Activated naive CD4-positive, alpha-beta T cell treated with anti-CD3 and anti-CD28 coated beads, Interleukin-2, amount 50 U/mL, for 24 hours (primary cell): ENCODE measurements around the gene UGT1A1.

Experiments used
- H3K27ac Mint-ChIP-seq: one replicate; pipeline ENCODE4 v1.8.0; 2021; ENCODE audit warnings: mild to moderate bottlenecking, mixed read lengths
- H3K27me3 Mint-ChIP-seq: one replicate; pipeline ENCODE4 v1.8.0; 2021; ENCODE audit warnings: mixed read lengths
- H3K36me3 Mint-ChIP-seq: one replicate; pipeline ENCODE4 v1.8.0; 2021; ENCODE audit warnings: mixed read lengths
- H3K4me1 Mint-ChIP-seq: one replicate; pipeline ENCODE4 v1.8.0; 2021; ENCODE audit warnings: mixed read lengths
- H3K4me3 Mint-ChIP-seq: one replicate; pipeline ENCODE4 v1.8.0; 2021; ENCODE audit warnings: mild to moderate bottlenecking, mixed read lengths
- H3K9me3 Mint-ChIP-seq: one replicate; pipeline ENCODE4 v1.8.0; 2021; ENCODE audit warnings: mixed read lengths

The UGT1A1 gene

DNA sequence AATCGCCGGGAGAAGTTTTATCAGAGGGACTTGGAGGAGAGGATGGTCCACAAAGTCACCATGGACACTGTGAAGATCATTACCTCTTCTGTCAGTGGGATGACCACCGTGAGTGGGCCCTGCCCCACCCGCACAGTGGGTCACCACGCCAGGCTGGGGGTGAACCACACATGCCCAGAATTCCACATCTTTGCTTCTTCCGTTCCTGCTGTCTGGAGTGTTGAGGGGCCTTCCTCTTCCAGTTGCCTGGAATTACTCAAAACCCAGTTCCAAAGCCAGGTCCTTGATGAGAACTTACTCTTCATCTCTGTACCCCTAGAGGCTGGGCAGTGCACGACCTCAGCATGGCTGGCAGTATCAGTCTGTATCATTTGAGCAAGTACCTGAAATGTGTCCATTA lies 40.1 kb downstream of the UGT1A1 start:
- peaks cover 4% of the 10 kb centered on the region for H3K9me3 Mint-ChIP-seq
- no peaks in the 10 kb centered on the region for H3K36me3 Mint-ChIP-seq
- no peaks in the 10 kb centered on the region for H3K4me1 Mint-ChIP-seq
- H3K27me3 Mint-ChIP-seq: peaks cover 5% of the 10 kb centered on the region
- no peak overlapping the region for H3K27ac Mint-ChIP-seq
- no peak overlapping the region for H3K4me3 Mint-ChIP-seq

DNA sequence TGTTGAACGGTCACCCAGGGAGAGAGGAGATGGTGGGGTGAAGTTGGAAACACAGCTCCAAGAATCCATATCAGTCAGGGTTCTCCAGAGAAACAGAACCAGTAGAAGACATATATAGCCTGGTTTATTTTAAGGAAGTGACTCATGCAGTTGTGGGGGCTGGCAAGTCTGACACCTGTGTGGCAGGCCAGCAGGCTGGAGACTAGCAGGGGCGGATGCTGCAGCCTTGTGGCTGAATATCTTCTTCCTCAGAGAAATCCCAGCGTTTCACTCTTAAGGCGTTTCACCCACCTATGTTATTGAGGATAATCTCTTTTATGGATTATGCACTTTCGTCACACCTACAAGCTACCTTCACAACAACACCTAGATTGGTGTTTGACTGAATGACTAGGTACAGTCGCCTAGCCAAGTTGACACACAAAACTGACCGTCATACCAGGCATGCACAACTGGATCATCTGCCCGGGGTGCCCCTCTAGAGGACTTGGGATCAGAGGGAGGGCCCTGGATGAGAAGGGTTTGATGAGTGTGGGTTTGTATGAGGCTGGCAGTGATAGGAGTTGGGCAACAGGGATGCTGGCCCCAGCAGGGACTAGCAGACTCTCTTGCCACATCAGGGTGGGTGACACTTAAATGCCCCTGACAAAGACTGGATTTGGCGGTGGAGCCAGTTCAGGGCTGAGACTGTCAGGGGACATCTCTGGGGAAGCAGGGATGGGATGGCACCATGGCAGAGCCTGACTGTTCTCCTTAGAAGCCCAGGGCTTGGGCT lies 41.5 kb downstream of the UGT1A1 start:
- Mint-ChIP-seq H3K9me3 (peaks cover 4% of the 10 kb centered on the region), H3K4me3 (no peak overlapping the region), H3K4me1 (no peaks in the 10 kb centered on the region), H3K27me3 (peaks cover 5% of the 10 kb centered on the region), H3K27ac (no peak overlapping the region), H3K36me3 (no peaks in the 10 kb centered on the region)

DNA sequence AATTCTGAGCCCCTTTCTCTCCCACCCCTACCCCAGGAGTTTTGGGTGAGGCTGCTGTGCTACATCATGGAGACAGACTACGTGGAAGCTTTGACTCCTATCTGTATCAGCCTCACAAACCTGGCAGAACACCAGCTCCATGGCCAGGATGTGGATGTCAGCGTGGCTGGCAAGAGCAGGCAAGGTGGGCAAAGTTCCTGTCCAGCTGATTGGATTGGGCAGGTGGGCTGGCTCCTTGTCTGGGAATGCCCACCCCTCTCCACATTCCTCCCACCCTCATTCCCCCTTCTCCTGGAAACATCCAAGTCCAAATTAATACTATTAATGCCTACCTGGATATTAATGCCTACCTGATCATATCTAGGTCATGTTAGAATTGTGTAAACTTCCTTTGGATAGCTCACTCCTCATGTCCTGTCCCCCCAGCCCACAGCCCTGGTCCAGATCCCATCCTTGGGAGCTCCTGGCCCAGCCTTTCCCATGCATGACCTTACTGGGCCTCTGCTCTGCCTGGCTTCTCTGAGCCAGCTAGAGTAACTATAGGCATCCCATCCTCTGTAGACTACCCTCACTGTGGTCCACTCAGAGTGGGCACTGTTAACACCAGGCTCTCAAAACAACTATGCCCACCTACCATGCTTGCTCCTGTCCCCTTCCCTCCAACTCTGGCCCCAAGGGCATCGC lies 42.2 kb downstream of the UGT1A1 start:
- Mint-ChIP-seq H3K27me3 (peaks cover 5% of the 10 kb centered on the region), H3K27ac (no peak overlapping the region), H3K9me3 (peaks cover 4% of the 10 kb centered on the region), H3K36me3 (no peaks in the 10 kb centered on the region), H3K4me3 (no peak overlapping the region), H3K4me1 (no peaks in the 10 kb centered on the region)

DNA sequence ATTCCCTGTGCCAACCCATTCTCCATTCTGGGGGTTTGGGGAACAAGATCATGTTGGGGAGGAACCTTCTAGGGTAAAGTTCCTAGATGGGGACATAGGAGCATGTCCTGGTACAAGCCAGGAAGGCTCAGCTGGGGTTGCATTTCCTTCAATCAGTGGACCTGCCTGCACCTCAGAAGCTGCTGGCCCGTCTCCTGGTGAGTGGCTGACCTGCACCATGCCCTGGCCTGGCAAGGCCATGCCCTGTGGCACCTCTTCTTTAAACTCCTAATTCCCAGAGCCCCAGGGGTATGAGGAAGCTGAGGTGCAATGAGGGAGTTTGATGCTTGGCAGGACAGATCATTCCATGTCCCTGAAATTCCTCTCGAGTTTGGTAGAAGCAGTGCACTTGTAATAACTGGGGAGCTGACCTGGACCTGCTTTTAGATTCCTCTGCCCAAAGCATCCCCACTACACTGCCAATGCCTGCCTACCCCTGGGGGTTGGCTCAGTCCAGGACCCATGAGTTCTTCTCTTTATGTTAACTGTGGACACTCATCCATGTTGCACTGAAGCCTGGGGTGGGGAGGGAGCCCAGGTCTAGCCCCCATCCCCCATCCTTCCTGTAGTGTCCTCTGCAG lies 43.3 kb downstream of the UGT1A1 start:
- Mint-ChIP-seq H3K27me3 (peaks cover 5% of the 10 kb centered on the region), H3K4me1 (no peaks in the 10 kb centered on the region), H3K36me3 (no peaks in the 10 kb centered on the region), H3K9me3 (peaks cover 4% of the 10 kb centered on the region), H3K27ac (no peak overlapping the region), H3K4me3 (no peak overlapping the region)

DNA sequence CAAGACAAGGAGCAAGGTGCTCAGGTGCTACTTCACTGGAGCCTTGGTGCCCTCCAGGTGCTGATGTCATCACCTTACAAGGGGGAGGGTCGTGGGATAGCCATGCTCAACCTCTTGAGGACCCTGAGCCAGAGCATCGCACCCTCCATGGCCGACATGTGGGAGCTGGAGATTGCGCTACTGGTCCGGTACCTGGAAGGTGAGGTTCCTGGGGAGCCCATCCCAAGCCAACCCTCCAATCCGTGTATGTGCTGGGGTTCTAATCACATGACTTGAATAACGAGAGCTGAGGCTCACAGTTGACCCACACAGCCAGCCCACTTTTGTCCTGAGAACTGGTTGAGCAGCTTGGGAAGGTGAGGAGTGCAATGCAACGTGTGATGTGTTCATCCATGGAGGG lies 43.9 kb downstream of the UGT1A1 start:
- H3K27me3 Mint-ChIP-seq: peaks cover 5% of the 10 kb centered on the region
- H3K4me1 Mint-ChIP-seq: no peaks in the 10 kb centered on the region
- no peak overlapping the region for H3K4me3 Mint-ChIP-seq
- peaks cover 4% of the 10 kb centered on the region for H3K9me3 Mint-ChIP-seq
- H3K36me3 Mint-ChIP-seq: no peaks in the 10 kb centered on the region
- no peak overlapping the region for H3K27ac Mint-ChIP-seq

DNA sequence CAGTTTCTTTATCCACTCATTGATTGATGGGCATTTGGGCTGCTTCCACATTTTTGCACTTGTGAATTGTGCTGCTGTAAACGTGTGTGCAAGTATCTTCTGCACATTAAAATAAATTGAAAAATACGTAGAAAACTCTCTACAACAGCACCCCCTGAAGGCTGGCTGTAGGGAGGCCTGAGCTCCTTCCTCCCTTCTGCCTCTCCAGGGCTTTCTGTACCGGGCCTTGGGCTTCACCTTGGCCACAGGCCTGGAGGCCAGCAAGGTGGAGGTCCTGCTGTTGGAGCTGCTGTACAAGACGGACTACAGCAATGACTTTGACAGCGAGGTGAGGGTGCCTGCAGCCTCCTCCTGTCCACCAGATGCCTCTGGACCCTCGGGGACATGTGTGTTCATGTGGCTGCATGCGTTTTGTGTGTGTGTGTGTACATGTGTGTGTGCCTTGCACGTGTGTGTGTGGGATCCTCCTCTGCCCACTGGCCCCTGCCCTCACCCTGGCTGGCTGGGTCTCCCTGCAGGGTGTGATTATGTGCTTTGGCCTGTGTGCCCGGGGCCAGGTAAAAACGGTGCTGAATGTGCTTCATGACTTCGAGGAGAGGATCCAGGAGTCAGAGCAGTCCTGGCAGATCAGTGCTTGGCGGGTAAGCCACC lies 47.3 kb downstream of the UGT1A1 start:
- Mint-ChIP-seq H3K4me1 (no peaks in the 10 kb centered on the region), H3K4me3 (no peak overlapping the region), H3K27me3 (peaks cover 5% of the 10 kb centered on the region), H3K9me3 (no peaks in the 10 kb centered on the region), H3K36me3 (no peaks in the 10 kb centered on the region), H3K27ac (no peak overlapping the region)

DNA sequence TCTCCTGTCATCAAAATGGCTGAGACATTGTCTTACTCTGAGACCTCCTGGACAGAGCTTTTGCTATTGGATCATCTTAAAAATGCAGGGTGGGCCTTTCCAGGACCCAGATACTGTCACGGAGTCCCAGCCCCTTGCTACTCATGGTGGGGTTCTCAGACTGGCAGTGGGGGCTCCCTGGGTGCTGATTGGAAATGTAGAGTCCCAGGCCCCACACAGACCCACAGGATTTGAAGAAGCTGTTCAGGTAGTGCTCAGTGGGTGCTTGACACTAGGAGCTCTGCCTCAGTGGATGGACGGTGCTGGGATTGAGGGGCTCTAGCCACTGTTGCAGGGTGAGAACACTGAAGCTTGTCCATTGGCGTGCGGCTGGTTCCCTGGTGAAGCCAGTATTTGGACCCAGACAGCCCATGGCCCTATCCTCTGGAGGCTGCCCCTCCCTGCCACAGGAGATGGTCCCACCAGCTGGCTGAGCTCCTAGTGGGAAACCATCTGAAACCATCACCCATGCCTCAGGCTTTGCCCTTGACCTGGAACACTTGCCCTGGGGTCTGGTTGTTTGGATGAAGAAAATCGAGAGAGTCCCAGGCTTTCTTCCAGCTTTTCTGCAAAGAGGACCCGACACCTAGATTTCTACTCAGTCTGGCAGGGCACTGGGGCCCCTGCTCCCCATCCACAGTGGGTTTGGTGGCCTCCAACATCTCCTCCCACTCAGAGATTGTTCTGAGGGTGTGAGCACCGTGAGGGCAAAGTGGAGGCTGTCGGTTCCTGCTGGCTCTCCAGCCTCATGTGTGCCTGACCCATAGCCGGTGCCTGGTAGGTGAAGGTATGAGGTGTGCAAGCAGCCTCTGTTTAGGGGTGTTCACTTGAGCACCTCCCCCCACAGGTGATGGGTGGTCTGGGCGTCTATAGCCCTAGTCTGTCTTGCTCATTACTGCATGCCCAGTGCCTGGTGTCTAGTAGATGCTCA lies 48.2 kb downstream of the UGT1A1 start:
- no peak overlapping the region for H3K27ac Mint-ChIP-seq
- peaks cover 1% of the 10 kb centered on the region for H3K27me3 Mint-ChIP-seq
- no peaks in the 10 kb centered on the region for H3K9me3 Mint-ChIP-seq
- no peaks in the 10 kb centered on the region for H3K4me1 Mint-ChIP-seq
- no peaks in the 10 kb centered on the region for H3K36me3 Mint-ChIP-seq
- no peak overlapping the region for H3K4me3 Mint-ChIP-seq

DNA sequence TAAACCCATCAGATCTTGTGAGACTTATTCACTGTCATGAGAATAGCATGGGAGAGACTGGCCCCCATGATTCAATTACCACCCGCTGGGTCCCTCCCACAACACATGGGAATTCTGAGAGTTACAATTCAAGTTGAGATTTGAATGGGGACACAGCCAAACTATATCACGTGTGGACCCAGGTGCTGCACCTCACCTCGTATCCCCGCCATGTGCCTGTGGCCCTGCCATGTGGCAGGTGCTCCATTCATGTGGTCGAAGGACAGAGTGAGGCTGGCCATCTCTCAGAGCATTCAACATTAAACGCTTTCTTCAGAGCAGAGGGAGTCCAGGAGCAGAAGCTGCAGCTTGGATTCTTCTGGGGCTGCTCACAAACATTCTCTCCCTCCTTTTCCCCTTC lies 50.3 kb downstream of the UGT1A1 start:
- no peak overlapping the region for H3K27ac Mint-ChIP-seq
- no peaks in the 10 kb centered on the region for H3K4me1 Mint-ChIP-seq
- H3K27me3 Mint-ChIP-seq: peaks cover 1% of the 10 kb centered on the region
- no peaks in the 10 kb centered on the region for H3K36me3 Mint-ChIP-seq
- H3K9me3 Mint-ChIP-seq: no peaks in the 10 kb centered on the region
- H3K4me3 Mint-ChIP-seq: no peak overlapping the region

DNA sequence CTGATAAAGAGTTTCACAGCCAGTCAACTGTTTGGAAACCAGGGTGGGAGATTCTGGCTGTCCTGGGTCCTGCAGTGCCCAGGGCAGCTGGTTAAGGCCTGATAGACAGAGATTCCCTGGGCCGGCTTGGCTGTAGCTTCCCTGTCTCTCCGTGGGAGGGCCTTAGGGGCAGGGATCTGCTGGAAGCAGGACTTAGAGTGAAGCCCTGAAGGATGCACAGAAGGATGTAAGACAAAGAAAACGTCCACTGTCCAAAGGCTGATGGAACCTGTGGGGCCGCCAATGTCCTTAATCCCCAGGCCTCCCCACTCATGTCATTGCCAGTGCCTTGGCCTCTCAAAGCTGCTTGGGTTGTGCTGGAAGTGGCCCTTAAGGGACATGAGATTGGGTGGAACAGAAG lies 51.0 kb downstream of the UGT1A1 start:
- Mint-ChIP-seq H3K36me3 (no peaks in the 10 kb centered on the region), H3K27ac (no peak overlapping the region), H3K4me1 (no peaks in the 10 kb centered on the region), H3K9me3 (no peaks in the 10 kb centered on the region), H3K27me3 (peaks cover 1% of the 10 kb centered on the region), H3K4me3 (no peak overlapping the region)

DNA sequence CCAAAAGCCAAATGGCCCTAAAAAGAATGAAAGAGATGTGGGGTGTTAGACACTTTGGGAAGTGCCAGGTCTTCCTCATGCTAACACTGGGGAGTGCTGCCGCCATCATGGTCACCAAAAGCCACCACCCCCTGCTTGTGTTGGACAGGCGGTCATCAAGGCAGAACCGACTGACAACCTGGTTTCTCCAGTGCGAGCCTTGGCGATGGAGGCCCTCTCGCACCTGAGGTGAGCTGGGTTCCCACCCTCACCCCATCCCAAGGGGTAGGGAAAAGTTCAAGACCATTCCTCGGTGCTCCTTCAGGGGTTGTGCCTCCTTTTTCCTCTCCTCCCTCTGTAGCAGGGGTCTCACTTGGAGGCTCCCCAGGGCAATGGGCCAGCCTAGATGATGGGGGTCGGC lies 51.7 kb downstream of the UGT1A1 start:
- no peak overlapping the region for H3K4me3 Mint-ChIP-seq
- H3K9me3 Mint-ChIP-seq: no peaks in the 10 kb centered on the region
- H3K27me3 Mint-ChIP-seq: peaks cover 1% of the 10 kb centered on the region
- H3K27ac Mint-ChIP-seq: no peak overlapping the region
- no peaks in the 10 kb centered on the region for H3K36me3 Mint-ChIP-seq
- H3K4me1 Mint-ChIP-seq: no peaks in the 10 kb centered on the region

DNA sequence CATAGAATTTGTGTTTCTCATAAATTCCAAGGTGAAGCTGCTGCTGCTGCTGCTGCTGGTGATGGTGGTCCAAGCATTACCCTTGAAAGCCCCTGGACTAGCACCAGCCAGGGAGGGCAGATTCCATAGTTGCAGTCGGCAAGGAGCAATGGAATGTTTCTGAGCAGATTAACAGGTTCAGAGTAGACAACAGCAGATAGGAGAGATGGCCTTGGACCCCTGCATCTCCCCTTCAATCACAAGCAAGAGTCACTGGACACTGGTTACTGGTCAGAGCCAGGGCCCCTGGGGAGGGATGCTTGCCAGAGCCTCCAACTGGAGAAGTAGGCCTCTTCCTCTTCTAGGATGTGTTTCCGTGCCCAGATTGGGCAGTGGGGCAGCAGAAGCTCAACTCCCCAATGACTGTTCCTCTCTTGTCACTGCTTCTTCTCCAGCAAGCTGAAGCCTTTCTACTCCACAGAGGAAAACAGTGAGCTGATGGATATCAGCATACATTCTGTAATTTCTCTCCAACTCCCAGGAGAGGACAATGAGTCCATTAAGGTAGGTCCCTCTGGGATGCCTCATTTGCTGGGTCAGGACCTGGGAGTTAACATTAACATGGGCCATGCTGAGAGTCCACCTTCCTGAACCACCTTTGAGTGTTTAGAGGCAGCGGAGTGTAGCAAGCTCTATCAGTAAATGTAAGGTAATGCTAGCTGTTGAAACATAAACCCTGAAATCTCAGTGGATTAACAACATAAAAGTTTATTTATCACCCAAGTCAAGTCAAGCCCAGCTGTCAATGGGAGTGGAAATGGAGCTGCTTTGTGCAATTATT lies 53.4 kb downstream of the UGT1A1 start:
- H3K27me3 Mint-ChIP-seq: peaks cover 1% of the 10 kb centered on the region
- H3K9me3 Mint-ChIP-seq: no peaks in the 10 kb centered on the region
- H3K4me1 Mint-ChIP-seq: no peaks in the 10 kb centered on the region
- no peak overlapping the region for H3K4me3 Mint-ChIP-seq
- H3K36me3 Mint-ChIP-seq: no peaks in the 10 kb centered on the region
- H3K27ac Mint-ChIP-seq: no peak overlapping the region

DNA sequence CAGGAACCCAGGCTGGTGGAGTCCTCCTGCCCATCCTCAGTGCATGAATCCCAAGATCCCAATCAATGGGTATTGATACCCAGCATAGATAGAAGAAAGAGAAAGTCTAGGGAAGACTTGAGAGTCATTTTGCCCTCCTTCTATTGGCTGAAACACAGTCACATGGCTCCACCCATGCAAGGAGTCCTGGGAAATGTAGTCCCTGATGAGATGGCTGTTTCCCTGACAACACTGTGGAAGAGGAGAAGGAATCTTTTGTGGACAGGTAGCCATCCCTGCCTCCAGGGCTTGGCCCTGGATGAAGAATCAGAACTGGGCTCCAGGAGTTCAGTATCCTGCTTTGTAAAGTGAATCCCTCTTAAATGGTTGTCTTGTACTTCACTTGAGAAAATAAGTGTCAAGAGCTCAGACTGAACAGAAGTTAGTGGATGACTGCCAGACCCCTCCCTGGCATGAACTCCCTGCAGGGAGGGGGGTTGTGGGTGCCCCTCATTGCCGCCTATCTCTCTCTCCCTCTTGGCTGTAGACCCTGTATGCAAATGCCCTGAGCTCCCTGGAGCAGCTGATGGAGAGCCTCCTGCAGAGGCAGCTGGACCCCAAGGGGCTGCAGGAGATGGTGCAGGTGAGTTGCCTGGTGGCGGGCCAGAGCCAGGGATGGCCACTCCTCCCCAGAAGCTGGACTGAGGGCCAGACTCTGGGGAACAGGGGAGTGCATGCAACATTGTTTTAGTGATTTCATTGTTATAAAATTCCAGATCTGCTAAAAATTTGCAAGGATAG lies 54.2 kb downstream of the UGT1A1 start:
- Mint-ChIP-seq H3K4me1 (no peaks in the 10 kb centered on the region), H3K9me3 (no peaks in the 10 kb centered on the region), H3K27me3 (peaks cover 1% of the 10 kb centered on the region), H3K4me3 (no peak overlapping the region), H3K36me3 (no peaks in the 10 kb centered on the region), H3K27ac (no peak overlapping the region)

DNA sequence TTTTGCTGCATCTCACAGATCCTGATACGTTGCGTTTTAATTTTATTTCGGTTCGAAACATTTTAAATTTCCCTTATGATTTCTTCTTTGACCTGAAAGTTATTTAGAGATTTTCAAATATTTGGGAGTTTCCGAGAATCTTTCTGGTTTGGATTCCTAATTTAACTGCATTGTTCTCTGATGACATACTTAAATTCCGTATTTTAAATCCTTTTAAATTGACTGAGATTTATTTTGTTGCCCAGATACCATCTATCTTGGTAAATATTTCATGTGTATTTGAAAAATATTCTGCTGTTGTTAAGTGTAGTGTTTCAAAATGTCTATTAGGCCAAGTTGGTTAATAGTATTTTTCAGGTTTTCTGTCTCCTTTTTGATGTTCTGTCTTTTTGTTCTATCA lies 55.8 kb downstream of the UGT1A1 start:
- Mint-ChIP-seq H3K4me1 (no peaks in the 10 kb centered on the region), H3K27ac (no peak overlapping the region)

DNA sequence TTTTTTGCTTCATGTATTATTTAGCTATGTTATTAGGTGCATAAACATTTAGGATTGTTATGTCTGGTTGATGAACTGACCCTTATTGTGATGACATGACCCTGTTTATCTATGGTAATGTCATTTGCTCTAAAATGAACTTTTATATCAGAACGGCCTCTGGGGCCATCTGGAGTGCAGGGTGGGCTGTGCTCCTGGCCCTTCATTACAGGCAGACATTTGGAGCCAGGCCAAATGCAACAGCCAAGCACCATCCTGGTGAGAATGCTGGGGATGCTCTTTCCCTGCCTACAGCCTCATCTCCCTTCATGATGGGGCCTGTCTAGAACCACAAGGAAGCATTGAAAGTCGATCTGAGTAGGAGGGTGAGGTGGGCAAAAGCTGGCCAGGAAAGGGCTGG lies 56.3 kb downstream of the UGT1A1 start:
- Mint-ChIP-seq H3K27ac (no peak overlapping the region), H3K27me3 (no peaks in the 10 kb centered on the region), H3K36me3 (no peaks in the 10 kb centered on the region), H3K9me3 (no peaks in the 10 kb centered on the region), H3K4me3 (no peak overlapping the region), H3K4me1 (no peaks in the 10 kb centered on the region)

More for the DNA sequence above, 55.8 kb downstream of the UGT1A1 start:
- Mint-ChIP-seq H3K36me3 (no peaks in the 10 kb centered on the region), H3K27me3 (no peaks in the 10 kb centered on the region), H3K9me3 (no peaks in the 10 kb centered on the region), H3K4me3 (no peak overlapping the region)
